B cell (primary cell): Measurements from ENCODE around the gene AOC3. TPM values are rescaled to one million over a fixed set of nuclear protein-coding genes. Genes with fewer than 3 reads are reported as not detected.
"Not testable (repeated sequence)": the region's sequence is repeated elsewhere in the genome, so short reads cannot be mapped to it uniquely, and the experiment has no call there.

ENCODE experiments used
- ATAC-seq: fragments of 200-7000 bp; cut with Tn5 transposase; one replicate; pipeline ENCODE4 v1.10.0; 2021; ENCODE audit warnings: low read depth, mild to moderate bottlenecking, moderate number of reproducible peaks, moderate library complexity
- CTCF ChIA-PET: fragments of 350-600 bp; sonication (Branson Sonifier 250); formaldehyde crosslinking; loops from one replicate; lab custom pipeline; 2021; ENCODE audit warnings: antibody characterized with exemption, inconsistent platforms; lab: Charles Lee
- POLR2A ChIA-PET: fragments of 350-600 bp; sonication (Branson Sonifier 250); formaldehyde crosslinking; loops from one replicate; lab custom pipeline; 2021; ENCODE audit warnings: antibody characterized with exemption; lab: Charles Lee
- DNase-seq: peaks from one replicate; pipeline ENCODE4 v3.0.0; 2013
- H2AFZ ChIP-seq: 2 replicates; pipeline ENCODE4 v1.6.1; 2012; ENCODE audit warnings: mild to moderate bottlenecking, low read depth, low read length; ENCODE audit not compliant: insufficient read depth, poor library complexity, severe bottlenecking
- H3K27ac ChIP-seq, 2 donors: 1 replicate in 1 of 2; 2 replicates in 1 of 2; pipeline ENCODE4 v1.5.1; 2012 to 2013; ENCODE audit warnings: low read length in 2 of 2, mild to moderate bottlenecking in 2 of 2, moderate library complexity in 1 of 2
- H3K27me3 ChIP-seq, 4 experiments: fragments of 200-600 bp in 1 of 4; sonication (generic) in 1 of 4; replicated peaks in 1 of 4; 1 replicate in 2 of 4; 2 replicates in 2 of 4; pipeline versions ENCODE4 v1.6.1 to v1.7.0; 2013 to 2016; ENCODE audit warnings: low read length in 3 of 4, mild to moderate bottlenecking in 2 of 4, mixed read lengths in 1 of 4, moderate library complexity in 1 of 4; ENCODE audit not compliant: insufficient read depth in 4 of 4, control insufficient read depth in 3 of 4; ENCODE audit errors: control extremely low read depth in 1 of 4
- H3K36me3 ChIP-seq, 2 experiments: replicated peaks in 1 of 2; 1 replicate in 1 of 2; 2 replicates in 1 of 2; pipeline versions ENCODE4 v1.6.1 to v1.7.1; 2013; ENCODE audit warnings: low read length in 1 of 2; ENCODE audit not compliant: insufficient read depth in 2 of 2, control insufficient read depth in 1 of 2; ENCODE audit errors: control extremely low read depth in 1 of 2, extremely low read depth in 1 of 2
- H3K4me1 ChIP-seq, 2 donors: fragments of 200-600 bp in 1 of 2; sonication (generic) in 1 of 2; 1 replicate in 1 of 2; 2 replicates in 1 of 2; pipeline versions ENCODE4 v1.5.1 to v1.6.1; 2013 to 2017; ENCODE audit warnings: low read length in 2 of 2; ENCODE audit not compliant: control insufficient read depth in 2 of 2, insufficient read depth in 2 of 2
- H3K4me2 ChIP-seq: replicated peaks from 2 replicates; pipeline ENCODE3; 2012; ENCODE audit warnings: mild to moderate bottlenecking, low read depth, low read length; ENCODE audit not compliant: poor library complexity, severe bottlenecking
- H3K4me3 ChIP-seq, 5 experiments: fragments of 200-600 bp in 1 of 5; sonication (generic) in 1 of 5; 1 replicate in 3 of 5; 2 replicates in 2 of 5; pipeline versions ENCODE4 v1.5.1 to v1.7.0; 2011 to 2016; ENCODE audit warnings: low read length in 4 of 5, mild to moderate bottlenecking in 4 of 5, low read depth in 2 of 5, control low read depth in 1 of 5, moderate library complexity in 1 of 5; ENCODE audit not compliant: insufficient read depth in 1 of 5; ENCODE audit errors: control extremely low read depth in 1 of 5, extremely low read depth in 1 of 5
- H3K79me2 ChIP-seq: fragments of 200-600 bp; sonication (generic); one replicate; pipeline ENCODE4 v1.6.0; 2016; ENCODE audit warnings: low read length; ENCODE audit not compliant: control insufficient read depth, insufficient read depth
- H3K9ac ChIP-seq: fragments of 200-600 bp; sonication (generic); 2 replicates; pipeline ENCODE4 v1.6.1; 2017; ENCODE audit warnings: mild to moderate bottlenecking, low read length, moderate library complexity
- H3K9me3 ChIP-seq, 3 donors: one replicate each; pipeline versions ENCODE4 v1.6.1 to v1.7.1; 2013; ENCODE audit warnings: low read length in 2 of 3; ENCODE audit not compliant: control insufficient read depth in 2 of 3, insufficient read depth in 1 of 3; ENCODE audit errors: control extremely low read depth in 1 of 3
- H4K20me1 ChIP-seq: 2 replicates; pipeline ENCODE4 v1.6.0; 2012; ENCODE audit warnings: mild to moderate bottlenecking, low read length; ENCODE audit not compliant: insufficient read depth, control insufficient read depth, poor library complexity, severe bottlenecking
- H3K27ac Mint-ChIP-seq: one replicate; pipeline ENCODE4 v1.8.0; 2021; ENCODE audit warnings: mixed read lengths
- H3K27me3 Mint-ChIP-seq: one replicate; pipeline ENCODE4 v1.8.0; 2021; ENCODE audit warnings: mixed read lengths
- H3K4me1 Mint-ChIP-seq: one replicate; pipeline ENCODE4 v1.8.0; 2021; ENCODE audit warnings: mixed read lengths
- H3K4me3 Mint-ChIP-seq: one replicate; pipeline ENCODE4 v1.8.0; 2021; ENCODE audit warnings: mixed read lengths
- H3K9me3 Mint-ChIP-seq: one replicate; pipeline ENCODE4 v1.8.0; 2022; ENCODE audit warnings: mixed read lengths; ENCODE audit not compliant: insufficient read depth
- EZH2 ChIP-seq: IDR thresholded peaks from 2 replicates; pipeline ENCODE4 v1.6.1; 2012; ENCODE audit warnings: borderline replicate concordance, low read depth, mild to moderate bottlenecking, moderate library complexity, low read length; ENCODE audit not compliant: insufficient read depth, poor library complexity, severe bottlenecking
- WGBS: methylation state at CpG from one replicate; pipeline ENCODE4 v1.1.5; 2013; ENCODE audit warnings: missing lambda C conversion rate; ENCODE audit not compliant: insufficient coverage; 5-methylcytosine and 5-hydroxymethylcytosine counted together
- intact Hi-C: fragments of 100-400 bp; cut with micrococcal nuclease; formaldehyde crosslinking; loops from one replicate; pipeline ENCODE4 v1.10.0; 2022
- polyA plus RNA-seq: library from polyadenylated mRNA; depleted of rRNA; stranded (reverse); fragments of >200 nt; gene quantifications from 2 replicates; pipeline ENCODE4 v1.2.3, GENCODE V29; 2012
- total RNA-seq, 2 donors: library from RNA; stranded (reverse); fragments of 120-200 nt in 1 of 2; gene quantifications; 1 replicate in 1 of 2; 2 replicates in 1 of 2; pipeline versions ENCODE4 v1.2.3 to v1.2.4, GENCODE V29; 2013 to 2022
- TF ChIP-seq, protein P1 (sequence below): fragments of 200-600 bp; IDR thresholded peaks from one replicate; pipeline ENCODE4 v1.8.0; 2022; ENCODE audit warnings: antibody characterized with exemption, mild to moderate bottlenecking

AOC3 gene
- total and polyA plus RNA-seq, 2 donors (not counting 1 experiment from before 2014, with no cell fraction given) = 1.2 to 1.5 TPM

DNA sequence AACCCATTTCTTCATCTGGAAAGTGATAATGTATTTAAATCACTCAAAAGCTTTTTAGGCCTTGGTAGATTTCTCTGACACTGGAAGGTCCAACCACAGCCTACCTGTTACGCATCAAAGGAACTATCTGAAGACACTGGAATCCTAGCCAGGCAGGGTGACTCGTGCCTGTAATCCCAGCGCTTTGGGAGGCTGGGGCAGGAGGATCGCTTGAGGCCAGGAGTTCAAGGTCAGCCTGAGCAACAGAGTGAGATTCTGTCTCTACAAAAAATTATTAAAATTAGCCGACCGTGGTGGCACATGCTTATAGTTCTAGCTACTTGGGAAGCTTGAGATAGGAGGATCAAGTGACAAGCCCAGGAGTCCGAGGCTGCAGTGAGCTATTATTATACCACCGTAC, 31.2 kb downstream of the AOC3 start:
- TF ChIP-seq, protein P1, sequence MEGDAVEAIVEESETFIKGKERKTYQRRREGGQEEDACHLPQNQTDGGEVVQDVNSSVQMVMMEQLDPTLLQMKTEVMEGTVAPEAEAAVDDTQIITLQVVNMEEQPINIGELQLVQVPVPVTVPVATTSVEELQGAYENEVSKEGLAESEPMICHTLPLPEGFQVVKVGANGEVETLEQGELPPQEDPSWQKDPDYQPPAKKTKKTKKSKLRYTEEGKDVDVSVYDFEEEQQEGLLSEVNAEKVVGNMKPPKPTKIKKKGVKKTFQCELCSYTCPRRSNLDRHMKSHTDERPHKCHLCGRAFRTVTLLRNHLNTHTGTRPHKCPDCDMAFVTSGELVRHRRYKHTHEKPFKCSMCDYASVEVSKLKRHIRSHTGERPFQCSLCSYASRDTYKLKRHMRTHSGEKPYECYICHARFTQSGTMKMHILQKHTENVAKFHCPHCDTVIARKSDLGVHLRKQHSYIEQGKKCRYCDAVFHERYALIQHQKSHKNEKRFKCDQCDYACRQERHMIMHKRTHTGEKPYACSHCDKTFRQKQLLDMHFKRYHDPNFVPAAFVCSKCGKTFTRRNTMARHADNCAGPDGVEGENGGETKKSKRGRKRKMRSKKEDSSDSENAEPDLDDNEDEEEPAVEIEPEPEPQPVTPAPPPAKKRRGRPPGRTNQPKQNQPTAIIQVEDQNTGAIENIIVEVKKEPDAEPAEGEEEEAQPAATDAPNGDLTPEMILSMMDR = no peak
- TF ChIP-seq EZH2 = no peak
- no peak overlapping the region for H3K9ac ChIP-seq
- peaks cover 25% of the 10 kb centered on the region for H3K27me3 Mint-ChIP-seq
- no peak overlapping the region for H3K27ac ChIP-seq
- H3K79me2 ChIP-seq = no peaks in the 10 kb centered on the region
- H3K4me1 ChIP-seq = peaks cover 0 to 6% of the 10 kb centered on the region in 2 donors
- H3K4me3 ChIP-seq = no peak overlapping the region
- DNase-seq (no peak), ATAC-seq (no peak)
- H3K4me3 Mint-ChIP-seq = no peak overlapping the region
- POLR2A ChIA-PET = no interaction called here
- H3K9me3 ChIP-seq = no peaks in the 10 kb centered on the region
- no peaks in the 10 kb centered on the region for H3K9me3 Mint-ChIP-seq
- H4K20me1 ChIP-seq = no peaks in the 10 kb centered on the region
- 92% methylated on average over 8 of the region's 8 CpGs for WGBS
- peaks cover 0 to 6% (median 0%) of the 10 kb centered on the region in 4 experiments for H3K27me3 ChIP-seq
- CTCF ChIA-PET = no interaction called here
- intact Hi-C loops = no loop called here
- no peak overlapping the region for H2AFZ ChIP-seq
- H3K4me2 ChIP-seq = no peak overlapping the region
- no peak overlapping the region for H3K27ac Mint-ChIP-seq
- H3K36me3 ChIP-seq = no peaks in the 10 kb centered on the region
- H3K4me1 Mint-ChIP-seq = peaks cover 3% of the 10 kb centered on the region

DNA sequence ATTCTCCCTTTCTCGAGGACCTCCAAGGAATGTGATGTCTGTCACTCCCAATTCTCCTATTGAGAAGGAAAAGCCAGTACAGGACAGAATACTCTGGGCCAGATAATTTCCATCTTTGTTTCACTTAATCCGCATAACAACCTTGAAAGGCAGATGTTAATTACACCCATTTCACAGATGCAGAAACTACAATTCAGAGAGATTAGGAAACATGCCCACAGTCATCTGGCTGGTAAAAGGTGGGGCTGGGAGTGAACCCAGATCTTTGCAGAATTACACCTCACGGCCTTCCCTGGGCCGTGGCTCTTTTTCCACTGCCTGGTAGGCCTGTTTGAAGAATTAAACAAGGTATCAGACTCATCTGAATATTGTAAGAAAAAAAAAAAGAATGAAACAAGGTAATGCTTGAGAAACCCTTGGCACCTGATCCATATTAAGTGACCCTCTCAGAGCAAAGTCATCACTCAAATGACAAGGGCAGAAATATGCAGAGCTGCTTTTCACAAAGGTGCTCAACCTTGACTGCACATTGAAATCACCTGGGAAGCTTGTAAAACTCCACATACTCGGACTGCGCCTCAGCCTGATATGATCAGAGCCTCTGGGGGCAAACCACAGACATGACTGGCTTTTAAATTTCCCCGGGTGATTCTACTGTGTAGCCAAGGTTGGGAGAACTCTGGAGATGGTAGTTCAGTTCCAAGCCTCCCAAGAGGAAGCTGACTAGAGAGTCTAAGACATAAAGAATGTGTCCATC, 33.0 kb downstream of the AOC3 start:
- no peak overlapping the region for H3K27ac Mint-ChIP-seq
- Histone ChIP-seq H2AFZ (no peak overlapping the region), H3K9ac (no peak overlapping the region), H3K79me2 (no peaks in the 10 kb centered on the region), H4K20me1 (no peaks in the 10 kb centered on the region), H3K27ac (no peak overlapping the region), H3K9me3 (no peaks in the 10 kb centered on the region), H3K36me3 (no peaks in the 10 kb centered on the region), H3K27me3 (no peaks in the 10 kb centered on the region), H3K4me3 (no peak overlapping the region), H3K4me1 (peaks cover 0 to 6% of the 10 kb centered on the region in 2 donors), H3K4me2 (no peak overlapping the region)
- CTCF ChIA-PET = interaction anchor here (0.6 kb wide), 1 partner anchor 43 kb away, joined by 3 read pairs; no protein-coding TSS in a partner anchor
- ATAC-seq (no peak), DNase-seq (no peak)
- no peak overlapping the region for H3K4me3 Mint-ChIP-seq
- intact Hi-C loops = no loop called here
- no peaks in the 10 kb centered on the region for H3K9me3 Mint-ChIP-seq
- peaks cover 10% of the 10 kb centered on the region for H3K27me3 Mint-ChIP-seq
- POLR2A ChIA-PET = no interaction called here
- peaks cover 3% of the 10 kb centered on the region for H3K4me1 Mint-ChIP-seq
- TF ChIP-seq, protein P1 = no peak
- TF ChIP-seq EZH2 = no peak
- 100% methylated on average over 3 of the region's 7 CpGs for WGBS

DNA sequence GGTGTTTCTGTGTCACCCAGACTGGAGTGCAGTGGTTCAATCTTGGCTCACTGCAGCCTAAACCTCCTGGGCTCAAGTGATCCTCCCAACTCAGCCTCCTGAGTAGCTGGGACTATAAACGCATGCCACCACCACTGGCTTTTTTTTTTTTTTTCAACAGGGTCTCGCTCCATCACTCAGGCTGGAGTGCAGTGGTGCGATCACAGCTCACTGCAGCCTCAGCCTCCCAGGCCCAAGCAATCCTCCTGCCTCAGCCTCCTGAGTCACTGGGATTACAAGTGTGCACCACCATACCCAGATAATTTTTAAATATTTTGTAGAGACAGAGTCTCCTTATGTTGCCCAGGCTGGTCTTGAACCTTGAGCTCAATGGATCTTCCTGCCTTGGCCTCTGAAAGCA, 34.8 kb downstream of the AOC3 start:
- not testable (repeated sequence) for ATAC-seq, H3K27ac Mint-ChIP-seq, H3K4me3 Mint-ChIP-seq

More for the DNA sequence above, 34.8 kb downstream of the AOC3 start:
- peaks cover 10% of the 10 kb centered on the region for H3K27me3 Mint-ChIP-seq
- H3K4me1 Mint-ChIP-seq, H3K9ac ChIP-seq, H4K20me1 ChIP-seq, H3K9me3 Mint-ChIP-seq, DNase-seq, H3K4me1 ChIP-seq, H3K79me2 ChIP-seq, intact Hi-C loops, H3K27ac ChIP-seq, H2AFZ ChIP-seq, H3K36me3 ChIP-seq, H3K27me3 ChIP-seq, H3K4me2 ChIP-seq, H3K9me3 ChIP-seq, H3K4me3 ChIP-seq, POLR2A ChIA-PET, CTCF ChIA-PET: not testable (repeated sequence)
- WGBS = 92% methylated on average over 1 of the region's 3 CpGs
